Endothelial cell of umbilical vein (primary cell): ENCODE data around the gene TAF10. TPM values are rescaled to one million over a fixed set of nuclear protein-coding genes. Genes with fewer than 3 reads are reported as not detected.

Experiments
- BruUV-seq: library from RNA; stranded (reverse); fragments of 400-500 nt; replicated peaks from 2 replicates; lab custom pipeline; 2021; lab: Mats Ljungman, UMichigan
- CTCF ChIA-PET: fragments of 300-600, 350-600 bp; sonication (Branson Sonifier 250); formaldehyde crosslinking; loops from one replicate; lab custom pipeline; 2021; ENCODE audit warnings: antibody characterized with exemption, inconsistent platforms; lab: Charles Lee
- POLR2A ChIA-PET: fragments of 300-600, 350-600 bp; sonication (Branson Sonifier 250); formaldehyde crosslinking; loops from one replicate; lab custom pipeline; 2021; ENCODE audit warnings: antibody characterized with exemption, inconsistent platforms; lab: Charles Lee
- DNase-seq: peaks from one replicate; pipeline ENCODE4 v3.0.0-alpha.2; 2011; ENCODE audit warnings: low read depth, low spot score
- FAIRE-seq: peaks from 2 replicates; lab custom pipeline; 2011; peaks lifted over from hg19 to GRCh38; lab: Jason Lieb, UNC
- H2AFZ ChIP-seq: 2 replicates; pipeline ENCODE4 v1.6.0; 2012; ENCODE audit warnings: low read depth, low read length, control low read depth, inconsistent platforms
- H3K27ac ChIP-seq: 2 replicates; pipeline ENCODE4 v1.5.1; 2011; ENCODE audit warnings: low read depth, mild to moderate bottlenecking, control low read depth, low read length, moderate library complexity; ENCODE audit not compliant: insufficient read depth
- H3K27me3 ChIP-seq, 2 experiments: 2 replicates each; pipeline versions ENCODE4 v1.6.0 to v1.6.1; 2011; ENCODE audit warnings: low read length in 2 of 2, mixed read lengths in 1 of 2; ENCODE audit not compliant: control insufficient read depth in 2 of 2, insufficient read depth in 2 of 2
- H3K36me3 ChIP-seq, 2 experiments: 2 replicates in 1 of 2; 3 replicates in 1 of 2; pipeline ENCODE4 v1.5.1; 2011; ENCODE audit warnings: low read length in 2 of 2, mild to moderate bottlenecking in 1 of 2, moderate library complexity in 1 of 2; ENCODE audit not compliant: control insufficient read depth in 2 of 2, insufficient read depth in 2 of 2; ENCODE audit errors: extremely low read depth in 1 of 2
- H3K4me1 ChIP-seq: 3 replicates; pipeline ENCODE4 v1.5.1; 2011; ENCODE audit warnings: mild to moderate bottlenecking, low read length; ENCODE audit not compliant: control insufficient read depth, insufficient read depth; ENCODE audit errors: extremely low read depth
- H3K4me2 ChIP-seq: 2 replicates; pipeline ENCODE4 v1.6.1; 2011; ENCODE audit warnings: low read length, control low read depth, mixed read lengths; ENCODE audit not compliant: insufficient read depth
- H3K4me3 ChIP-seq, 3 experiments: fragments of 200-600 bp in 1 of 3; sonication (generic), shearing (Covaris generic) in 1 of 3; replicated peaks in 1 of 3; 2 replicates each; pipeline ENCODE4 v1.5.1; 2011 to 2016; ENCODE audit warnings: control low read depth in 3 of 3, low read length in 3 of 3, mild to moderate bottlenecking in 2 of 3, inconsistent platforms in 1 of 3, low read depth in 1 of 3, moderate library complexity in 1 of 3; ENCODE audit not compliant: insufficient read depth in 1 of 3
- H3K79me2 ChIP-seq: 2 replicates; pipeline ENCODE4 v1.6.0; 2012; ENCODE audit warnings: low read length, inconsistent platforms; ENCODE audit not compliant: control insufficient read depth, insufficient read depth
- H3K9ac ChIP-seq: replicated peaks from 2 replicates; pipeline ENCODE3; 2011; ENCODE audit warnings: low read length, control low read depth; ENCODE audit not compliant: insufficient read depth; ENCODE audit errors: extremely low read depth
- H3K9me1 ChIP-seq: replicated peaks from 3 replicates; pipeline ENCODE4 v1.6.0; 2011; ENCODE audit warnings: mild to moderate bottlenecking, low read length; ENCODE audit not compliant: control insufficient read depth, insufficient read depth; ENCODE audit errors: extremely low read depth
- H3K9me3 ChIP-seq: replicated peaks from 2 replicates; pipeline ENCODE4 v1.5.1; 2012; ENCODE audit warnings: low read length, inconsistent platforms; ENCODE audit not compliant: control insufficient read depth, insufficient read depth
- H4K20me1 ChIP-seq: replicated peaks from 2 replicates; pipeline ENCODE3; 2011; ENCODE audit warnings: mild to moderate bottlenecking, low read length; ENCODE audit not compliant: control insufficient read depth, insufficient read depth; ENCODE audit errors: extremely low read depth
- CTCF ChIP-seq, 2 donors: IDR thresholded peaks; 1 replicate in 1 of 2; 2 replicates in 1 of 2; pipeline ENCODE4 v1.5.1; 2011; ENCODE audit warnings: low read length in 2 of 2, mild to moderate bottlenecking in 2 of 2, moderate library complexity in 2 of 2, control low read depth in 1 of 2, inconsistent platforms in 1 of 2, low read depth in 1 of 2; ENCODE audit not compliant: insufficient read depth in 1 of 2; ENCODE audit errors: extremely low read depth in 1 of 2
- FOS ChIP-seq: IDR thresholded peaks from 2 replicates; pipeline ENCODE4 v1.6.1; 2011; ENCODE audit warnings: mild to moderate bottlenecking, low read length, moderate library complexity, borderline replicate concordance; ENCODE audit not compliant: insufficient read depth
- GATA2 ChIP-seq: IDR thresholded peaks from 2 replicates; pipeline ENCODE4 v1.7.0; 2011; ENCODE audit warnings: low read depth, mild to moderate bottlenecking, moderate library complexity, mixed read lengths, low read length; ENCODE audit not compliant: insufficient read length, insufficient read depth
- JUN ChIP-seq: IDR thresholded peaks from 2 replicates; pipeline ENCODE4 v1.6.1; 2011; ENCODE audit warnings: borderline replicate concordance, low read depth; ENCODE audit not compliant: insufficient read length, insufficient read depth
- MYC ChIP-seq: IDR thresholded peaks from one replicate; pipeline ENCODE4 v1.6.1; 2011; ENCODE audit warnings: mild to moderate bottlenecking, low read depth, low read length
- POLR2AphosphoS5 ChIP-seq: IDR thresholded peaks from 2 replicates; pipeline ENCODE4 v1.6.1; 2012; ENCODE audit warnings: low read depth, mild to moderate bottlenecking, control low read depth, low read length, moderate library complexity; ENCODE audit not compliant: insufficient read depth
- dilution Hi-C: fragments of 300-500 bp; cut with MboI; formaldehyde crosslinking; loops from one replicate; pipeline ENCODE4 v1.15.0; 2019; ENCODE audit warnings: low sequenced_read_pairs; ENCODE audit not compliant: extremely low pct_ligation_motif_present
- intact Hi-C: fragments of 100-400 bp; cut with micrococcal nuclease; formaldehyde crosslinking; loops from one replicate; pipeline ENCODE4 v1.10.0; 2022
- polyA plus RNA-seq, 4 experiments: library from polyadenylated mRNA; depleted of rRNA in 3 of 4; stranded (reverse) in 3 of 4; unstranded in 1 of 4; fragments of >200 nt; gene quantifications; 2 replicates each; pipeline versions ENCODE4 v1.2.1 to v1.2.3, GENCODE V29; 2011 to 2012; ENCODE audit warnings: missing spikeins in 1 of 4
- total RNA-seq: library from RNA; stranded (reverse); gene quantifications from 2 replicates; pipeline ENCODE4 v1.2.3, GENCODE V29; 2021
- TF ChIP-seq, protein P1 (sequence below): IDR thresholded peaks from 2 replicates; pipeline ENCODE4 v1.6.1; 2011; ENCODE audit not compliant: insufficient read depth, insufficient read length

Gene TAF10
- total and polyA plus RNA-seq, 2 donors (not counting 3 experiments of a cell fraction or from before 2014, with no cell fraction given): 86.2 to 149 TPM

DNA sequence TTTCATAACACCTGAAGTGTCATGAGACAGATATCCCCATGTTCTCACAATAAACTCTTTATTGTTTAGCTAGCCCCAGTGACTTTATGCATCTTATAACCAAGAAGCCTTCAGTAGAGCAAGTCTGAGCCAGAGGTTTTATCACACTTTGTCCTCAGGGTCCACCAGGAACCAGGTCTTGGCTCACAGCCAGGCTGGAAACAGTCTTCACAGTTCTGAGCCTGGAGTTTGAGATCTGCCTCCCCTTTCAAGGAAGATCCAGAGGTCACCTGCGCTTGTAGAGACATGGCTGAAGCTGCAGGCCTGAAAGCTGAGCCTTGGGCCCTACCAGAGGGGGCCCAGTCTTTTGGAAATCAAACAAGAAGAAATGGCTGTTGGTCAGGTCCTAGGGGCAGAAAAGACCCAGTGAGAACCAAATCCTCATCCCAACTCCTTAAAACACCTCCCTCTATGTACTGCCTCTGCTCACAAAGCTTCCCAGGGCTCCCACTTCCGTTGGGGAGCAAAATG lies 12.1 kb downstream of the TAF10 start:
- H3K9ac ChIP-seq: no peak overlapping the region
- peaks cover 14% of the 10 kb centered on the region for H3K4me1 ChIP-seq
- TF ChIP-seq MYC (no peak), GATA2 (no peak), POLR2AphosphoS5 (no peak)
- TF ChIP-seq, protein P1, sequence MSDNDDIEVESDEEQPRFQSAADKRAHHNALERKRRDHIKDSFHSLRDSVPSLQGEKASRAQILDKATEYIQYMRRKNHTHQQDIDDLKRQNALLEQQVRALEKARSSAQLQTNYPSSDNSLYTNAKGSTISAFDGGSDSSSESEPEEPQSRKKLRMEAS: no peak
- BruUV-seq: no TSS peak
- POLR2A ChIA-PET: no interaction called here
- peaks cover 61% of the 10 kb centered on the region for H3K79me2 ChIP-seq
- no peaks in the 10 kb centered on the region for H3K9me3 ChIP-seq
- dilution Hi-C loops: no loop called here
- H2AFZ ChIP-seq: no peak overlapping the region
- DNase-seq: no peak
- H4K20me1 ChIP-seq: peaks cover 3% of the 10 kb centered on the region
- no peak for FAIRE-seq
- H3K4me2 ChIP-seq: no peak overlapping the region
- H3K9me1 ChIP-seq: no peaks in the 10 kb centered on the region
- intact Hi-C loops: no loop called here
- H3K36me3 ChIP-seq: peaks cover 22 to 23% of the 10 kb centered on the region in 2 experiments
- CTCF ChIA-PET: interaction anchor here (1.5 kb wide), 1 partner anchor 69 kb away, joined by 4 read pairs; no protein-coding TSS in a partner anchor
- no peak overlapping the region for H3K27ac ChIP-seq
- no peak overlapping the region for H3K4me3 ChIP-seq
- H3K27me3 ChIP-seq: no peaks in the 10 kb centered on the region

DNA sequence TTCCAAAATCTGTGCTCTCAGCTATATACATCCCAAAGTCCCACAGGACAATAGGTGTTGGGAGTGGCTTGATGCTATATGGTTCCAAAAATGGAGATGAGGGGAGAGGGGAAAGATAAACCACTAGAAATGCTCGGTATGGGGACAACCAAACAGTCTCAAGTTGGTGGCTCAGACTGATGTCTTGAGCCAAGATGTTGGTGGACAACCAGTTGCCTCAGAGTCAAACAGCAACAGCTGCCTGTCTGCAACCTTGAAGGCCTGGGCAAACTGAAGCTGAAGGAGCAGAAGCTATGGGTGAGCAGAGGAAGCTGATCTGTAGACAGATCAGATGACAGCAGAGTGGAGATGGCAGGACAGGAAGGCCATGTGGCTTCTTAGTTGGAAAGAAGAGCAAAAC lies 12.6 kb downstream of the TAF10 start:
- Histone ChIP-seq H3K79me2 (peaks cover 56% of the 10 kb centered on the region), H3K27me3 (no peaks in the 10 kb centered on the region), H3K4me1 (peaks cover 11% of the 10 kb centered on the region), H3K9me1 (no peaks in the 10 kb centered on the region), H3K4me3 (no peak overlapping the region), H3K27ac (no peak overlapping the region), H3K9me3 (no peaks in the 10 kb centered on the region), H3K9ac (no peak overlapping the region), H3K4me2 (no peak overlapping the region), H4K20me1 (peaks cover 3% of the 10 kb centered on the region), H2AFZ (no peak overlapping the region), H3K36me3 (peaks cover 22 to 25% of the 10 kb centered on the region in 2 experiments)
- FAIRE-seq (no peak), DNase-seq (no peak)
- POLR2A ChIA-PET: no interaction called here
- TF ChIP-seq FOS (no peak), GATA2 (no peak), JUN (no peak), CTCF (IDR thresholded peaks at IDR 0.05; ENCODE audit: extremely low read depth in 1 of 2, insufficient read depth in 1 of 2, low read depth in 1 of 2, low read length in 2 of 2) (no peak)
- TF ChIP-seq, protein P1: no peak
- BruUV-seq: no TSS peak
- CTCF ChIA-PET: interaction anchor here (1.5 kb wide), 1 partner anchor 68 kb away, joined by 4 read pairs; no protein-coding TSS in a partner anchor
- dilution Hi-C loops (no loop called here), intact Hi-C loops (no loop called here)
